ENCODE results near the gene RPA1. TPM values are rescaled to one million over a fixed set of nuclear protein-coding genes. Genes with fewer than 3 reads are reported as not detected.

Gene RPA1
- polyA plus RNA-seq, 6 donors from 2014 or later = 45.1 to 56.0 (median 50.5) TPM

GRCh38 chr17:1933875-1934715, 104.3 kb downstream of the RPA1 start:
- Mint-ChIP-seq H3K36me3 (no peaks in the 10 kb centered on the region), H3K4me3 (no peak overlapping the region), H3K9me3 (peaks cover 0 to 2% (median 0%) of the 10 kb centered on the region in 7 donors), H3K27ac (no peak overlapping the region), H3K27me3 (peaks cover 0 to 16% (median 13%) of the 10 kb centered on the region in 3 donors), H3K4me1 (no peaks in the 10 kb centered on the region)
- no peak for DNase-seq
- ATAC-seq (ENCODE audit: low read depth in 2 of 2) = no peak

- no peak for ATAC-seq (ENCODE audit: low read depth in 2 of 2)
- peaks cover 0 to 16% (median 6%) of the 10 kb centered on the region in 3 donors for H3K27me3 Mint-ChIP-seq
- H3K9me3 Mint-ChIP-seq = peaks cover 0 to 2% (median 0%) of the 10 kb centered on the region in 7 donors
- no peak overlapping the region for H3K27ac Mint-ChIP-seq
- no peaks in the 10 kb centered on the region for H3K4me1 Mint-ChIP-seq
- H3K4me3 Mint-ChIP-seq = no peak overlapping the region
- DNase-seq = no peak
- H3K36me3 Mint-ChIP-seq = no peaks in the 10 kb centered on the region
Measured at GRCh38 chr17:1934901-1935300, 105.1 kb downstream of the RPA1 start.

GRCh38 chr17:1936766-1937165, 107.0 kb downstream of the RPA1 start:
- no peak overlapping the region for H3K4me3 Mint-ChIP-seq
- H3K27me3 Mint-ChIP-seq = peaks cover 0 to 7% (median 4%) of the 10 kb centered on the region in 3 donors
- no peaks in the 10 kb centered on the region for H3K4me1 Mint-ChIP-seq
- no peak for ATAC-seq (ENCODE audit: low read depth in 2 of 2)
- no peaks in the 10 kb centered on the region for H3K36me3 Mint-ChIP-seq
- no peak for DNase-seq
- no peak overlapping the region for H3K27ac Mint-ChIP-seq
- peaks cover 0 to 2% (median 0%) of the 10 kb centered on the region in 7 donors for H3K9me3 Mint-ChIP-seq

GRCh38 chr17:1937461-1937860, 107.7 kb downstream of the RPA1 start:
- DNase-seq = no peak
- no peak overlapping the region for H3K4me3 Mint-ChIP-seq
- peaks cover 0 to 7% (median 0%) of the 10 kb centered on the region in 3 donors for H3K27me3 Mint-ChIP-seq
- H3K9me3 Mint-ChIP-seq = peaks cover 0 to 2% (median 0%) of the 10 kb centered on the region in 7 donors
- H3K4me1 Mint-ChIP-seq = no peaks in the 10 kb centered on the region
- no peak for ATAC-seq (ENCODE audit: low read depth in 2 of 2)
- H3K27ac Mint-ChIP-seq = no peak overlapping the region
- H3K36me3 Mint-ChIP-seq = no peaks in the 10 kb centered on the region

GRCh38 chr17:1939981-1940809, 110.4 kb downstream of the RPA1 start:
- H3K4me1 Mint-ChIP-seq = no peaks in the 10 kb centered on the region
- peaks cover 0 to under 1% (median 0%) of the 10 kb centered on the region in 3 donors for H3K27me3 Mint-ChIP-seq
- peaks cover 0 to 2% (median 0%) of the 10 kb centered on the region in 7 donors for H3K9me3 Mint-ChIP-seq
- no peak overlapping the region for H3K27ac Mint-ChIP-seq
- ATAC-seq (ENCODE audit: low read depth in 2 of 2) (no peak), DNase-seq (no peak)
- H3K4me3 Mint-ChIP-seq = no peak overlapping the region
- H3K36me3 Mint-ChIP-seq = no peaks in the 10 kb centered on the region

- Mint-ChIP-seq H3K4me3 (no peak overlapping the region), H3K9me3 (peaks cover 0 to 2% (median 0%) of the 10 kb centered on the region in 7 donors), H3K27me3 (no peaks in the 10 kb centered on the region), H3K36me3 (no peaks in the 10 kb centered on the region), H3K4me1 (no peaks in the 10 kb centered on the region), H3K27ac (no peak overlapping the region)
- DNase-seq = no peak
- ATAC-seq (ENCODE audit: low read depth in 2 of 2) = no peak
Measured at GRCh38 chr17:1940810-1941185, 111.0 kb downstream of the RPA1 start.

GRCh38 chr17:1941272-1942065, 111.7 kb downstream of the RPA1 start:
- H3K4me3 Mint-ChIP-seq = no peak overlapping the region

GRCh38 chr17:1942066-1942365, 112.2 kb downstream of the RPA1 start:
- no peak for DNase-seq
- no peaks in the 10 kb centered on the region for H3K4me1 Mint-ChIP-seq
- no peak for ATAC-seq (ENCODE audit: low read depth in 2 of 2)
- H3K27ac Mint-ChIP-seq = no peak overlapping the region
- peaks cover 0 to 7% (median 0%) of the 10 kb centered on the region in 7 donors for H3K9me3 Mint-ChIP-seq
- no peaks in the 10 kb centered on the region for H3K27me3 Mint-ChIP-seq
- H3K36me3 Mint-ChIP-seq = no peaks in the 10 kb centered on the region
- no peak overlapping the region for H3K4me3 Mint-ChIP-seq

More at GRCh38 chr17:1941272-1942065, 111.7 kb downstream of the RPA1 start:
- Mint-ChIP-seq H3K27me3 (no peaks in the 10 kb centered on the region), H3K27ac (no peak overlapping the region), H3K4me1 (no peaks in the 10 kb centered on the region), H3K36me3 (no peaks in the 10 kb centered on the region), H3K9me3 (peaks cover 0 to 2% (median 0%) of the 10 kb centered on the region in 7 donors)
- DNase-seq (no peak), ATAC-seq (ENCODE audit: low read depth in 2 of 2) (no peak)

GRCh38 chr17:1942666-1943435, 113.0 kb downstream of the RPA1 start:
- Mint-ChIP-seq H3K36me3 (no peaks in the 10 kb centered on the region), H3K4me3 (no peak overlapping the region), H3K9me3 (peaks cover 0 to 7% (median 0%) of the 10 kb centered on the region in 7 donors), H3K27ac (no peak overlapping the region), H3K27me3 (no peaks in the 10 kb centered on the region), H3K4me1 (no peaks in the 10 kb centered on the region)
- ATAC-seq (ENCODE audit: low read depth in 2 of 2) (no peak), DNase-seq (no peak)

GRCh38 chr17:1943436-1943831, 113.6 kb downstream of the RPA1 start:
- Mint-ChIP-seq H3K36me3 (no peaks in the 10 kb centered on the region), H3K27ac (peak overlapping the region in 2 of 6 donors; percentile 68 to 81), H3K4me1 (no peaks in the 10 kb centered on the region), H3K27me3 (no peaks in the 10 kb centered on the region), H3K9me3 (peaks cover 0 to 7% (median 0%) of the 10 kb centered on the region in 7 donors), H3K4me3 (no peak overlapping the region)
- no peak for DNase-seq
- ATAC-seq (ENCODE audit: low read depth in 2 of 2) = no peak

GRCh38 chr17:1945621-1946020, 115.8 kb downstream of the RPA1 start:
- no peak for ATAC-seq (ENCODE audit: low read depth in 2 of 2)
- peaks cover 0 to 7% (median 0%) of the 10 kb centered on the region in 7 donors for H3K9me3 Mint-ChIP-seq
- H3K27ac Mint-ChIP-seq = peak overlapping the region in 1 of 6 donors; percentile 44
- no peaks in the 10 kb centered on the region for H3K36me3 Mint-ChIP-seq
- H3K4me1 Mint-ChIP-seq = no peaks in the 10 kb centered on the region
- peaks cover 0 to 10% (median 5%) of the 10 kb centered on the region in 3 donors for H3K27me3 Mint-ChIP-seq
- no peak for DNase-seq
- H3K4me3 Mint-ChIP-seq = peak overlapping the region in 1 of 8 donors; percentile 15

GRCh38 chr17:1946021-1946932, 116.5 kb downstream of the RPA1 start:
- H3K36me3 Mint-ChIP-seq = no peaks in the 10 kb centered on the region
- H3K27ac Mint-ChIP-seq = no peak overlapping the region
- no peak overlapping the region for H3K4me3 Mint-ChIP-seq
- H3K27me3 Mint-ChIP-seq = peaks cover 0 to 10% (median 5%) of the 10 kb centered on the region in 3 donors
- H3K4me1 Mint-ChIP-seq = no peaks in the 10 kb centered on the region
- ATAC-seq (ENCODE audit: low read depth in 2 of 2) (no peak), DNase-seq (no peak)
- H3K9me3 Mint-ChIP-seq = peaks cover 0 to 7% (median 2%) of the 10 kb centered on the region in 7 donors
